Smooth muscle cell (in vitro differentiated cells): ENCODE results near the gene ALPK3. TPM values are rescaled to one million over a fixed set of nuclear protein-coding genes. Genes with fewer than 3 reads are reported as not detected.

ENCODE experiments used
- DNase-seq: peaks from one replicate; lab custom pipeline; 2025; ENCODE audit not compliant: unreplicated experiment; lab: John Stamatoyannopoulos, UW
- H2AFZ ChIP-seq: fragments of 200-600 bp; sonication (generic); 2 replicates; pipeline ENCODE4 v1.6.0; 2016; ENCODE audit warnings: antibody characterized with exemption, low read depth, mild to moderate bottlenecking
- H3F3A ChIP-seq: fragments of 200-600 bp; sonication (generic); 2 replicates; pipeline ENCODE4 v1.6.0; 2017; ENCODE audit warnings: antibody characterized with exemption, low read depth
- H3K27ac ChIP-seq: fragments of 200-600 bp; sonication (generic); 2 replicates; pipeline ENCODE4 v1.5.1; 2016; ENCODE audit warnings: low read depth, mild to moderate bottlenecking
- H3K27me3 ChIP-seq: fragments of 200-600 bp; sonication (generic); 2 replicates; pipeline ENCODE4 v1.6.1; 2016; ENCODE audit warnings: low read depth, mild to moderate bottlenecking
- H3K36me3 ChIP-seq: fragments of 200-600 bp; sonication (generic); 2 replicates; pipeline ENCODE4 v1.5.1; 2016; ENCODE audit warnings: low read depth
- H3K4me1 ChIP-seq: fragments of 200-600 bp; sonication (generic); 2 replicates; pipeline ENCODE4 v1.5.1; 2016; ENCODE audit warnings: low read depth
- H3K4me2 ChIP-seq: fragments of 200-600 bp; sonication (generic); 2 replicates; pipeline ENCODE4 v1.6.0; 2016; ENCODE audit warnings: mild to moderate bottlenecking
- H3K4me3 ChIP-seq: fragments of 200-600 bp; sonication (generic); 2 replicates; pipeline ENCODE4 v1.5.1; 2016; ENCODE audit warnings: mild to moderate bottlenecking
- H3K79me2 ChIP-seq: fragments of 200-600 bp; sonication (generic); 2 replicates; pipeline ENCODE4 v1.6.0; 2016; ENCODE audit warnings: low read depth, mild to moderate bottlenecking
- H3K9ac ChIP-seq: fragments of 200-600 bp; sonication (generic); 2 replicates; pipeline ENCODE4 v1.6.0; 2016; ENCODE audit warnings: low read depth
- H3K9me3 ChIP-seq: fragments of 200-600 bp; sonication (generic); replicated peaks from 2 replicates; pipeline ENCODE4 v1.5.1; 2016; ENCODE audit warnings: low read depth
- H4K20me1 ChIP-seq: fragments of 200-600 bp; sonication (generic); 2 replicates; pipeline ENCODE4 v1.6.0; 2016; ENCODE audit warnings: low read depth
- WGBS: methylation state at CpG from one replicate; pipeline ENCODE4 v1.1.7; 2016; ENCODE audit warnings: low lambda C conversion rate; 5-methylcytosine and 5-hydroxymethylcytosine counted together
- polyA plus RNA-seq: library from polyadenylated mRNA; unstranded; fragments of >200 nt; fragmentation: Nextera tagmentation; extraction: Ambion mirVana; gene quantifications from 2 replicates; pipeline ENCODE4 v1.2.1, GENCODE V29; 2016
- total RNA-seq: library from RNA; depleted of rRNA; stranded (reverse); fragments of >200 nt; gene quantifications from 2 replicates; pipeline ENCODE4 v1.2.3, GENCODE V29; 2014
- TF ChIP-seq, protein P1 (sequence below): fragments of 200-600 bp; sonication (generic); IDR thresholded peaks from 2 replicates; pipeline ENCODE4 v1.5.1; 2017; ENCODE audit warnings: borderline replicate concordance, mild to moderate bottlenecking, antibody characterized with exemption; ENCODE audit not compliant: insufficient read depth, poor library complexity, severe bottlenecking

Gene ALPK3
- total and polyA plus RNA-seq, 2 experiments from 2014 or later, result 3.5 to 18.8 TPM

DNA sequence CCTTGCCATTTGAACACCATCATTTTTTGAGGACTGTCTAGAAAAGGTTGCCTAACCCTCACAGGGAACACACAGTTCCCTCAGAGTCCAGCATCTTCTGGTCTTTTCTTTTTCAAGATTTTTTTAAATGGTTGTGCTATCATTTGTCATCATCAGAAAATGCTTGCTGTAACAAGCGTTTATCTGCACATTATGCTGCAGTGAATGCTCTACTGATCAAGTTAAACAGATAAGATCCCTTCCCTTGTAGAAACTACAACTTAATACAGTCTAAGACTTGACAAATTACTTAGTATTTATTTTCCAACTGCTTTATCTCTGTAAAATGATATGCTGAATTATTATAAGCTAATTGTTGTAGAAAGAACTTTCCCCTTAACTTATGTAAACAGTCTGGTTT, 11.9 kb upstream of the ALPK3 start:
- H2AFZ ChIP-seq, result no peak overlapping the region
- H3K27ac ChIP-seq, result no peak overlapping the region

DNA sequence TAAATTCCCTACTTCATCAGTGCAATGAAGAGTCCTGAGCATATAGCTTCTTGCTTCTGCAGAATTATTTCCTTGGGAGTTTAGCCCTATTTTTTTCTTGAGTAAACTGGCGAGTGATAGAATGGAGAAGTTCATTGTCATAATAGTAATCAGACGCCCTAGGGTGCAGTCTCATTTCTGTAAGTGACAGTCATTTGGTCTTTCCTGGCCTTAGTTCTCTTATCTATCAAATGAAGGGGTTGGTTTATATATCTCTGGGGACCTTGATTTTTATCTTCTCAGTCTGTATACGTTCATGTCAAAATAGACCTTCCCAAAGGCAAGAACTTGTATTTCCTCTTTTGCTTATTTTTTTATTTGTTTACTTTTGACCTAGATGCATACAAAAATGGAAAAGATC, 9.9 kb upstream of the ALPK3 start:
- Histone ChIP-seq H3K9me3 (no peaks in the 10 kb centered on the region), H3K79me2 (no peaks in the 10 kb centered on the region), H2AFZ (no peak overlapping the region), H4K20me1 (no peaks in the 10 kb centered on the region), H3K36me3 (no peaks in the 10 kb centered on the region), H3K4me3 (no peak overlapping the region), H3K27ac (no peak overlapping the region), H3K9ac (no peak overlapping the region), H3K4me1 (no peaks in the 10 kb centered on the region), H3K27me3 (no peaks in the 10 kb centered on the region), H3F3A (peaks cover 5% of the 10 kb centered on the region), H3K4me2 (no peak overlapping the region)
- no peak for DNase-seq
- whole genome bisulfite sequencing, result 90% methylated on average over 3 of the region's 3 CpGs
- TF ChIP-seq, protein P1, sequence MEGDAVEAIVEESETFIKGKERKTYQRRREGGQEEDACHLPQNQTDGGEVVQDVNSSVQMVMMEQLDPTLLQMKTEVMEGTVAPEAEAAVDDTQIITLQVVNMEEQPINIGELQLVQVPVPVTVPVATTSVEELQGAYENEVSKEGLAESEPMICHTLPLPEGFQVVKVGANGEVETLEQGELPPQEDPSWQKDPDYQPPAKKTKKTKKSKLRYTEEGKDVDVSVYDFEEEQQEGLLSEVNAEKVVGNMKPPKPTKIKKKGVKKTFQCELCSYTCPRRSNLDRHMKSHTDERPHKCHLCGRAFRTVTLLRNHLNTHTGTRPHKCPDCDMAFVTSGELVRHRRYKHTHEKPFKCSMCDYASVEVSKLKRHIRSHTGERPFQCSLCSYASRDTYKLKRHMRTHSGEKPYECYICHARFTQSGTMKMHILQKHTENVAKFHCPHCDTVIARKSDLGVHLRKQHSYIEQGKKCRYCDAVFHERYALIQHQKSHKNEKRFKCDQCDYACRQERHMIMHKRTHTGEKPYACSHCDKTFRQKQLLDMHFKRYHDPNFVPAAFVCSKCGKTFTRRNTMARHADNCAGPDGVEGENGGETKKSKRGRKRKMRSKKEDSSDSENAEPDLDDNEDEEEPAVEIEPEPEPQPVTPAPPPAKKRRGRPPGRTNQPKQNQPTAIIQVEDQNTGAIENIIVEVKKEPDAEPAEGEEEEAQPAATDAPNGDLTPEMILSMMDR, result no peak

More for the DNA sequence above, 11.9 kb upstream of the ALPK3 start:
- Histone ChIP-seq H3K79me2 (no peaks in the 10 kb centered on the region), H3K4me1 (no peaks in the 10 kb centered on the region), H3K27me3 (no peaks in the 10 kb centered on the region), H4K20me1 (peaks cover 5% of the 10 kb centered on the region), H3K36me3 (peaks cover 8% of the 10 kb centered on the region), H3K4me2 (no peak overlapping the region), H3K4me3 (no peak overlapping the region), H3F3A (peaks cover 5% of the 10 kb centered on the region), H3K9me3 (no peaks in the 10 kb centered on the region), H3K9ac (no peak overlapping the region)
- 88% methylated on average over 1 of the region's 1 CpG for WGBS
- TF ChIP-seq, protein P1, result no peak
- DNase-seq, result no peak

DNA sequence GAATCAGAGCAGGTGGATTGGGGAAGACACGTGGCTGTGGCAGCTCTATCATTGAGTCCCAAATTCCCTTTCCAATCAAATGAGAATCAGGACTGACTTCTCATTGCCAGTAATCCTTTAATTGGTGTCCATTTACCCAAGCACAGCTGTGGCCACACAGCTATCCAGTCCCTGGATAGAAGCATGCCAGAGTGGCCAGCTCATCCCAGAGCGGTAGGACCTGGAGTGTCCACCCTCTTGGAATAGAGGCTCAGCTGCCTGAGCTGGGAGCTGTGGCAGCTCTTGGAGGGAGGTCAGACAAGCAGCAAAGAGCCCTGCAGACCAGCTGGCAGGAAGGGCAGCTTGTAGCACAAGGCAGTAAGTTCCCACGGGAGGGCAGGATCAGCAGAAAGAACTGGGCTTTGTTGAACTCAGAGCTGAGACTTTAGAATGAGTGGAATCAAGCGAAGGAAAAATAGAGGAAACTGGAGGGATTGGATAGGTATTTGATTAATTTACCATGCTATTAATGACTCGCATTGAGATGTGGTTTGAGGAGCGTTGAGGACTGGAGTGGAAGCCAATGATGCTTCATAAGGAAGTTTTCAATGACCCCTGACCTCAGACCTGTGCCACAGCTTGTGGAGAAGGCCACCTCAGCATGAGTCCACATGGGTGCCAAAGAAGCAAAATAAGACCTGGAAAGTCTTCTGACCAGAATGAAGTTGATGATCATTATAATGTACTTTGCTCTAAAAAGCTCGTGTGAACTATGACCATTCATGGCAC, 6.9 kb upstream of the ALPK3 start:
- H3K27me3 ChIP-seq, result no peaks in the 10 kb centered on the region
- TF ChIP-seq, protein P1, result no peak
- no peak overlapping the region for H3K9ac ChIP-seq
- H3K9me3 ChIP-seq, result no peaks in the 10 kb centered on the region
- no peaks in the 10 kb centered on the region for H3K79me2 ChIP-seq
- no peak overlapping the region for H2AFZ ChIP-seq
- no peaks in the 10 kb centered on the region for H3K4me1 ChIP-seq
- H3K36me3 ChIP-seq, result no peaks in the 10 kb centered on the region
- DNase-seq, result no peak
- 84% methylated on average over 7 of the region's 7 CpGs for WGBS
- no peak overlapping the region for H3K4me3 ChIP-seq
- no peaks in the 10 kb centered on the region for H3F3A ChIP-seq
- no peak overlapping the region for H3K4me2 ChIP-seq
- H3K27ac ChIP-seq, result no peak overlapping the region
- no peaks in the 10 kb centered on the region for H4K20me1 ChIP-seq

DNA sequence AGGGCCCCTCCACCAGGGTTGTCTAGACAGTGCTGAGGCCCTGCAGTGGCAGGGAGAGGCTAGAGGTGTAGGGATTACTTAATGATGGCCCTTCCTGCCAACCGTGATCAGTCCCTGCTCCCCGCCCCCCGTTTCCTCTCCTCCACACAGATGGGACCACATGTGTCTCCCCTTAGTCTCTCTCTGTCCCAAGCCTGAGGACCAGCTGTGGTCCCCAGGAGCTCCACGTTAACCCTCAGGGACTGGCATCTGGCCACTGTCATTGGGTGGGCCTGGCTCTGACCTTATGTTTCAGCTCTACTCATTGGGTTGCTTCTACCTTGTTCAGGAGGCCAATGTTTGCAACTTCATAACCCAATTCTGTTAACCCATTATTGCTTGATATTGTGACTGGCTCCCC, 6.0 kb upstream of the ALPK3 start:
- Histone ChIP-seq H3K9me3 (no peaks in the 10 kb centered on the region), H3K4me1 (no peaks in the 10 kb centered on the region), H3K9ac (no peak overlapping the region), H3K36me3 (no peaks in the 10 kb centered on the region), H3K27me3 (no peaks in the 10 kb centered on the region), H3K4me2 (no peak overlapping the region), H3K4me3 (no peak overlapping the region), H2AFZ (no peak overlapping the region), H4K20me1 (no peaks in the 10 kb centered on the region), H3F3A (no peaks in the 10 kb centered on the region), H3K79me2 (no peaks in the 10 kb centered on the region), H3K27ac (no peak overlapping the region)
- TF ChIP-seq, protein P1, result no peak
- WGBS, result 100% methylated on average over 4 of the region's 4 CpGs
- DNase-seq, result no peak
